ENCODE results near the gene SSR1.

- TF ChIP-seq CTCF (IDR thresholded peaks at IDR 0.05; ENCODE audit: poor library complexity, severe bottlenecking) (no peak), POLR2AphosphoS5 (IDR thresholded peaks at IDR 0.05) (no peak), EZH2 (IDR thresholded peaks at IDR 0.05; ENCODE audit: borderline replicate concordance, insufficient read depth, low read length, poor library complexity, severe bottlenecking) (no peak), EP300 (conservative IDR thresholded peaks at IDR 0.05; ENCODE audit: poor library complexity, severe bottlenecking) (no peak), RAD21 (conservative IDR thresholded peaks at IDR 0.05) (no peak), TAF1 (IDR thresholded peaks at IDR 0.05; ENCODE audit: low read depth) (no peak), REST (IDR thresholded peaks at IDR 0.05; ENCODE audit: borderline replicate concordance) (no peak)
Observed at GRCh38 chr6:7267071-7267465, 45.9 kb downstream of the SSR1 start.

All from neural cell (in vitro differentiated cells).